ENCODE measurements around the gene MYO7A.

MYO7A gene

DNA sequence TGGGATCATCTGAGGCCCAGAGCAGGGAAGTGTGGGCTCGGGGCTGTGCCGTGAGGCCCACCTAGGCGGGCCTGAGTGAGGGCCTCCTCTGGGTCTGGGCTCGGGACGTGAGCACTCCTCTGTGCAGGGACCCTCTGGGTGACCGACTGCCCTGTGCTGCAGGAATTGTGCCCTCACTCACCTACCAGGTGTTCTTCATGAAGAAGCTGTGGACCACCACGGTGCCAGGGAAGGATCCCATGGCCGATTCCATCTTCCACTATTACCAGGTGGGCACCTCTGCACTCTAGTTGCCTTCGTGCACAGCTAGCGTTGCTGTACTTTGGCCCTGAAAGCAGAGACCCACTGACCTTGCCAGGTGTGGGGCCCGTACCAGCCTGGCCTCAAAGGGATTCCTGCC, 80.5 kb downstream of the MYO7A start:
- no peak for DNase-seq (ENCODE audit: low read depth)
- no peak overlapping the region for H3K4me3 ChIP-seq (ENCODE audit: low read length)
- TF ChIP-seq, protein P1, sequence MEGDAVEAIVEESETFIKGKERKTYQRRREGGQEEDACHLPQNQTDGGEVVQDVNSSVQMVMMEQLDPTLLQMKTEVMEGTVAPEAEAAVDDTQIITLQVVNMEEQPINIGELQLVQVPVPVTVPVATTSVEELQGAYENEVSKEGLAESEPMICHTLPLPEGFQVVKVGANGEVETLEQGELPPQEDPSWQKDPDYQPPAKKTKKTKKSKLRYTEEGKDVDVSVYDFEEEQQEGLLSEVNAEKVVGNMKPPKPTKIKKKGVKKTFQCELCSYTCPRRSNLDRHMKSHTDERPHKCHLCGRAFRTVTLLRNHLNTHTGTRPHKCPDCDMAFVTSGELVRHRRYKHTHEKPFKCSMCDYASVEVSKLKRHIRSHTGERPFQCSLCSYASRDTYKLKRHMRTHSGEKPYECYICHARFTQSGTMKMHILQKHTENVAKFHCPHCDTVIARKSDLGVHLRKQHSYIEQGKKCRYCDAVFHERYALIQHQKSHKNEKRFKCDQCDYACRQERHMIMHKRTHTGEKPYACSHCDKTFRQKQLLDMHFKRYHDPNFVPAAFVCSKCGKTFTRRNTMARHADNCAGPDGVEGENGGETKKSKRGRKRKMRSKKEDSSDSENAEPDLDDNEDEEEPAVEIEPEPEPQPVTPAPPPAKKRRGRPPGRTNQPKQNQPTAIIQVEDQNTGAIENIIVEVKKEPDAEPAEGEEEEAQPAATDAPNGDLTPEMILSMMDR (conservative IDR thresholded peaks at IDR 0.05; ENCODE audit: low read length) = no peak

DNA sequence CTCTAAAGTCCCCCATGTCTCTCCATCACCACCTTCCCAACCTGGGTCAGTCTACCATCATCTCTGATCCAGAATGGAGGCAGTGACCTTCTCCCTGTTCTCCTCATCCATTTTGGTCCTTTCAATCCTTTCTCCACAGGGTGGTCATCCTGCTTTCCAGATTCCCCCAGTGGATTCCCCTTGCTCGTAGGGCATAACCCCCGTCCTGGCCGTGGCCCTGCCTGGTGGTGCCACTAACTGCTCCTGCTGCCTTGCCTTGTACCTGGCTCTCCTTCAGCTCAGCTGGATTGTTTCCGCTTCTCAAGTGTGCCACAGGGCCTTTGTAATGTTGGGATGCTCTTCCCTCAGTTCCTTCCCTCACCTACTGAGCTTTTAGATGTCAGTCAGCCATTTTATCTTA, 81.6 kb downstream of the MYO7A start:
- no peak overlapping the region for H3K4me3 ChIP-seq (ENCODE audit: low read length)
- TF ChIP-seq, protein P1 (conservative IDR thresholded peaks at IDR 0.05; ENCODE audit: low read length) = no peak
- DNase-seq (ENCODE audit: low read depth) = no peak

GRCh38 chr11:77211040-77211451, 83.0 kb downstream of the MYO7A start:
- no peak for DNase-seq (ENCODE audit: low read depth)
- H3K4me3 ChIP-seq (ENCODE audit: low read length) = no peak overlapping the region
- TF ChIP-seq, protein P1 (conservative IDR thresholded peaks at IDR 0.05; ENCODE audit: low read length) = no peak

- DNase-seq (ENCODE audit: low read depth) = no peak
- TF ChIP-seq, protein P1 (conservative IDR thresholded peaks at IDR 0.05; ENCODE audit: low read length) = no peak
- no peak overlapping the region for H3K4me3 ChIP-seq (ENCODE audit: low read length)
These were observed 83.7 kb downstream of the MYO7A start for GRCh38 chr11:77211594-77212251.

DNA sequence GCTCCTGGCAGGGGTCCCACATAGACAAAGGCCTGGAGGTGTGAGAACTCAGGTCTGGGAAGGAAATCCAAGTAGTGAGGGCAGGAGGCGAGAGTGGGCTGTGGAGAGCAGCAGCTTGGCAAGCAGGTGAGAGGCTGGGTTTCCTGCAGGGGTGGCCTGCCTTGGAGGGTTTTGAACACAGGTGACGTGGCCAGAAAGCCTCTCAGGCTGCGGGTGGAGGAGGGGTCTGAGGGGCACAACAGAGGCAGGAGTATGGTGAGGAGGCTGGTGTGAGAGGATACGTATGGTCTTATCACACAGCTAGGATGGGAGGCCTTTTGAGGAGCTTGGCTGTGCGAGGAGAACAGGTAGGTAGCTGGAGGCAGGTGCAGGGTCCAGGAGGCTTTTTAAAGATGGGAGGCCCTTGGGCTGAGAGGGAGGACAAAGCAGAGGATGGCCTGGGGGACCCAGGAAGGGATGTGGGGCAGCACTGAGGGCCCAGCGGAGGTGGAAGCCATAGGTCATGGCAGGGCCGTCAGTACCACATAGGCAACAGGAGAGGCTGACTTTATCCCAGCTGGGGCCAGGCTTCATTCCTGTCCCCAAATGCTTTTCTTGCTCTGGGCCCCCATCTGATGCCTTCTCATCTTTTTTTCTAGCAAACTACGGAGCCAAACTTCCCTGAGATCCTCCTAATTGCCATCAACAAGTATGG, 84.4 kb downstream of the MYO7A start:
- TF ChIP-seq, protein P1 (conservative IDR thresholded peaks at IDR 0.05; ENCODE audit: low read length) = no peak
- no peak for DNase-seq (ENCODE audit: low read depth)
- H3K4me3 ChIP-seq (ENCODE audit: low read length) = no peak overlapping the region

DNA sequence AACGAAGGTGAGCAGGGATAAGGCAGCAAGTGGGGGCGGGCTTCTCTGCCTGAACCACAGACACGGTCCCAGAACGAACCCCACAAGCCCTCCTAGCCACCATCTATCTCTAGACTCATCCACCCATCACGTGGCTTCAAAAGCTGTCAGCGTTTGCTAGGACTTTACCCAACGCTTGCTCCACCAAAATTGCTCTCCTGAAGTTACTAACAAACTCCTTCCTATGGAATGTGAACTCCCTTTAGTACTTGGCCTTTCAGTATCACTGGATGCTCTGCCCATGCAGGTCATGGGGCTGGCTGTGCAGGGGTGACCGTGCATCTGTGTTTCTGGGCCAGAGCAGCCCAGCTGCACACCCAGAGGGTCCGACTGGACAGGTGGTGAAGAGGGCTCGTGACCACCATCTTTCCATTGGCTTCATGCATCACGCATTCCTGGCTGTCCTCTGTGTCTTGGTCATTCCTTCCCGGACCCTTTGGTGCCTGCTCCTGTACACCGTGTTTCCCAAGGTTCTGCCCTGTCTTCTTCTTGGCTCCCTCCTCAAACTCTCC, 85.1 kb downstream of the MYO7A start:
- no peak for DNase-seq (ENCODE audit: low read depth)
- TF ChIP-seq, protein P1 (conservative IDR thresholded peaks at IDR 0.05; ENCODE audit: low read length) = no peak
- H3K4me3 ChIP-seq (ENCODE audit: low read length) = no peak overlapping the region

Data from AG10803 (cell line).